Neural progenitor cell (in vitro differentiated cells): ENCODE data around the gene RPL39. TPM values are rescaled to one million over a fixed set of nuclear protein-coding genes. Genes with fewer than 3 reads are reported as not detected.

Source experiments
- DNase-seq: peaks from one replicate; pipeline ENCODE4 v3.0.0-alpha.2; 2016; ENCODE audit warnings: low spot score
- H2AFZ ChIP-seq: fragments of 200-600 bp; sonication (generic); replicated peaks from 2 replicates; pipeline ENCODE4 v1.6.1; 2016; ENCODE audit warnings: antibody characterized with exemption
- H3F3A ChIP-seq: fragments of 200-600 bp; sonication (generic); 2 replicates; pipeline ENCODE4 v1.6.1; 2016; ENCODE audit warnings: antibody characterized with exemption, low read depth
- H3K27ac ChIP-seq: fragments of 200-600 bp; sonication (generic); 2 replicates; pipeline ENCODE4 v1.5.1; 2016; ENCODE audit warnings: mild to moderate bottlenecking
- H3K27me3 ChIP-seq: fragments of 200-600 bp; sonication (generic); 2 replicates; pipeline ENCODE4 v1.6.1; 2016; ENCODE audit warnings: mild to moderate bottlenecking, moderate library complexity
- H3K36me3 ChIP-seq: fragments of 200-600 bp; sonication (generic); 2 replicates; pipeline ENCODE4 v1.5.1; 2016
- H3K4me1 ChIP-seq: fragments of 200-600 bp; sonication (generic); 2 replicates; pipeline ENCODE4 v1.6.1; 2016; ENCODE audit warnings: mixed run types
- H3K4me2 ChIP-seq: fragments of 200-600 bp; sonication (generic); 2 replicates; pipeline ENCODE4 v1.6.1; 2016
- H3K4me3 ChIP-seq: fragments of 200-600 bp; sonication (generic); 2 replicates; pipeline ENCODE4 v1.5.1; 2016
- H3K79me2 ChIP-seq: fragments of 200-600 bp; sonication (generic); 2 replicates; pipeline ENCODE4 v1.6.1; 2016; ENCODE audit warnings: low read depth
- H3K9ac ChIP-seq: fragments of 200-600 bp; sonication (generic); 2 replicates; pipeline ENCODE4 v1.6.1; 2016
- H3K9me3 ChIP-seq: fragments of 200-600 bp; sonication (generic); 2 replicates; pipeline ENCODE4 v1.5.1; 2016; ENCODE audit warnings: low read depth
- H4K20me1 ChIP-seq: fragments of 200-600 bp; sonication (generic); 2 replicates; pipeline ENCODE4 v1.6.1; 2016; ENCODE audit warnings: low read depth
- H3K27ac Mint-ChIP-seq: 3 replicates; pipeline ENCODE4 v1.8.0; 2021; ENCODE audit warnings: mixed read lengths
- H3K27me3 Mint-ChIP-seq: 2 replicates; pipeline ENCODE4 v1.8.0; 2022; ENCODE audit warnings: low read depth, mild to moderate bottlenecking, inconsistent platforms, moderate library complexity, mixed read lengths; ENCODE audit not compliant: insufficient read depth
- H3K36me3 Mint-ChIP-seq: 3 replicates; pipeline ENCODE4 v1.8.0; 2021; ENCODE audit warnings: mixed read lengths
- H3K4me1 Mint-ChIP-seq: 3 replicates; pipeline ENCODE4 v1.8.0; 2021; ENCODE audit warnings: mixed read lengths
- H3K4me3 Mint-ChIP-seq: 3 replicates; pipeline ENCODE4 v1.8.0; 2021; ENCODE audit warnings: mild to moderate bottlenecking, moderate library complexity, mixed read lengths
- H3K9me3 Mint-ChIP-seq: 3 replicates; pipeline ENCODE4 v1.8.0; 2020; ENCODE audit warnings: mixed read lengths
- EZH2 ChIP-seq: fragments of 200-600 bp; sonication (generic); IDR thresholded peaks from 2 replicates; pipeline ENCODE4 v1.6.1; 2017; ENCODE audit warnings: antibody characterized with exemption, mild to moderate bottlenecking, moderate library complexity
- EZH2phosphoT487 ChIP-seq: fragments of 200-600 bp; sonication (generic); IDR thresholded peaks from 2 replicates; pipeline ENCODE4 v1.6.1; 2017; ENCODE audit warnings: antibody characterized with exemption
- total RNA-seq: library from RNA; depleted of rRNA; stranded (reverse); fragments of >200 nt; gene quantifications from 2 replicates; pipeline ENCODE4 v1.2.3, GENCODE V29; 2015; ENCODE audit warnings: low replicate concordance
- TF ChIP-seq, protein P1 (sequence below): fragments of 200-600 bp; sonication (generic); IDR thresholded peaks from 2 replicates; pipeline ENCODE4 v1.5.1; 2017; ENCODE audit warnings: antibody characterized with exemption, mild to moderate bottlenecking

Gene RPL39
- total RNA-seq, 1 donor from 2014 or later, result 10,337 TPM

DNA sequence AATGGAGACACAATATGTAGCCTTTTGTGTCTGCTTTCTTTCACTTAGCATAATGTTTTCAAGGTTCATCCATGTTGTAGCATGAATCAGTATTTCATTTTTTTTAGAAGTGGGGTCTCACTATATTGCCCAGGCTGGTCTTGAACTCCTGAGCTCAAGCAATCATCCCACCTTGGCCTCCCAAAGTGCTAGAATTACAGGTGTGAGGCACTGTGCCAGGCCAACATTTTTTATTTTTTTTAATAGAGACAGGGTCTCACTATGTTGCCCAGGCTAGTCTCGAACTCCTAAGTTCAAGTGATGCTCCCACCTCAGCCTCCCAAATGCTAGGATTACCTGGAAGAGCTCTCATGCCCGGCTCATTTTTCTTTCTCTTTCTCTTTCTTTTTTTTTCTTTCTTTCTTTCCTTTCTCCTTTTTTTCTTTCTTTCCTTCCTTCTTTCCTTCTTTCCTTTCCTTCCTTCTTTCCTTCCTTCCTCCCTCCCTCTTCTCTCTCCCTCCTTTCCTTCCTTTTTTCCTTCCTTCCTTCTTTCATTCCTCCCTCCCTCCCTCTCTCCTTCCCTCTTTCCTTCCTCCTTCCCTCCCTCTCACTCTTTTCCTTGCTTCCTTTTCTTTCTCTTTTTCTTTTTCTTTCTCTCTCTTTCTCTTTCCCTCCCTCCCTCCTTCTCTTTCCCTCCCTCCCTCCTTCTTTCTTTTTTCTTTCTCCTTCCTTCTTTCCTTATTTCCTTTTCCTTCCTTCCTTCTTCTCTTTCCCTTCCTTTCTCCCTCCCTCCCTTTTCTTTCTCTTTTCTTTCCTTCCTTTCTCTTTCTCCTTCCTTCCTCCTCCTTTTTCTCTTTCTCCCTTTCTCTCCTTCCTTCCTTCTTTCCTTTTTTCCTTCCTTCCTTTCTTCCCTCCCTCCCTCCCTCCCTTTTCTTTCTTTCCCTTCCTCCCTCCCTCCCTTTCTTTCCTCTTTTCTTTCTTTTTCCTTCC is 10.1 kb upstream of the RPL39 start:
- H3K27me3 Mint-ChIP-seq, result peaks cover 5% of the 10 kb centered on the region
- Histone ChIP-seq H3K9me3 (no peaks in the 10 kb centered on the region), H3K4me2 (no peak overlapping the region)

DNA sequence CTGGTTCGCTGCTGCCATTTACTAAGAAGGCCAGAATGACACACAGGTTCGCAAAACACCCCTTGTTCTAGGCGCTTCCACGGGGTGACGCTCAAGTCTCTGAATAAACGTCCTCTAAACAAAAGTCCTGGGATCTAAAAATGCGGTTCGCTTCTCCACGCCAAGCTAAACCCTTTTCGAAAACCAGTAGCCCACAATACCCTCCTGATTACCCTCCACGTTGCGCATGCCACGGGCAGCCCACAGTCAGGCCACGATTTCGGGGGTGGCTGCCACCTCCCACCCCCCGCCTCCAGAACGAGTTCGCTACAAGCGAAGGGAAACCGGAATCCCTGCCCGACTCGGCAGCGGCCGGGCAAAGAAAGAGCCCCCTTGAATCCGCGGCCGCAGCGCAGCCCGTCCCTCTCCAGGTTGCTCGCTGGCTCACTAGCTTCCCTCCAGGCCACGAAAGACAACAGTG is 423 bp downstream of the RPL39 start:
- H3F3A ChIP-seq, result peaks cover 21% of the 10 kb centered on the region
- DNase-seq, result no peak
- H3K27me3 ChIP-seq, result no peaks in the 10 kb centered on the region
- peak overlapping the region; percentile 94 for H3K4me3 Mint-ChIP-seq
- H3K36me3 Mint-ChIP-seq, result peaks cover 10% of the 10 kb centered on the region
- H3K4me3 ChIP-seq, result peak overlapping the region; percentile 61
- peak overlapping the region; percentile 90 for H3K9ac ChIP-seq
- TF ChIP-seq, protein P1, sequence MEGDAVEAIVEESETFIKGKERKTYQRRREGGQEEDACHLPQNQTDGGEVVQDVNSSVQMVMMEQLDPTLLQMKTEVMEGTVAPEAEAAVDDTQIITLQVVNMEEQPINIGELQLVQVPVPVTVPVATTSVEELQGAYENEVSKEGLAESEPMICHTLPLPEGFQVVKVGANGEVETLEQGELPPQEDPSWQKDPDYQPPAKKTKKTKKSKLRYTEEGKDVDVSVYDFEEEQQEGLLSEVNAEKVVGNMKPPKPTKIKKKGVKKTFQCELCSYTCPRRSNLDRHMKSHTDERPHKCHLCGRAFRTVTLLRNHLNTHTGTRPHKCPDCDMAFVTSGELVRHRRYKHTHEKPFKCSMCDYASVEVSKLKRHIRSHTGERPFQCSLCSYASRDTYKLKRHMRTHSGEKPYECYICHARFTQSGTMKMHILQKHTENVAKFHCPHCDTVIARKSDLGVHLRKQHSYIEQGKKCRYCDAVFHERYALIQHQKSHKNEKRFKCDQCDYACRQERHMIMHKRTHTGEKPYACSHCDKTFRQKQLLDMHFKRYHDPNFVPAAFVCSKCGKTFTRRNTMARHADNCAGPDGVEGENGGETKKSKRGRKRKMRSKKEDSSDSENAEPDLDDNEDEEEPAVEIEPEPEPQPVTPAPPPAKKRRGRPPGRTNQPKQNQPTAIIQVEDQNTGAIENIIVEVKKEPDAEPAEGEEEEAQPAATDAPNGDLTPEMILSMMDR, result no peak
- TF ChIP-seq EZH2, result no peak
- TF ChIP-seq EZH2phosphoT487, result no peak
- peaks cover 2% of the 10 kb centered on the region for H3K9me3 Mint-ChIP-seq
- H3K27me3 Mint-ChIP-seq, result peaks cover 2% of the 10 kb centered on the region
- peaks cover 16% of the 10 kb centered on the region for H3K4me1 Mint-ChIP-seq
- H2AFZ ChIP-seq, result peak overlapping the region; percentile 48
- peaks cover 4% of the 10 kb centered on the region for H3K4me1 ChIP-seq
- peak overlapping the region; percentile 83 for H3K27ac Mint-ChIP-seq
- H3K79me2 ChIP-seq, result peaks cover 53% of the 10 kb centered on the region
- H3K27ac ChIP-seq, result peak overlapping the region; percentile 98
- H4K20me1 ChIP-seq, result peaks cover 50% of the 10 kb centered on the region
- H3K4me2 ChIP-seq, result peak overlapping the region; percentile 70
- H3K9me3 ChIP-seq, result no peaks in the 10 kb centered on the region
- no peaks in the 10 kb centered on the region for H3K36me3 ChIP-seq

More for the DNA sequence above, 10.1 kb upstream of the RPL39 start:
- no peaks in the 10 kb centered on the region for H3F3A ChIP-seq
- no peak overlapping the region for H2AFZ ChIP-seq
- TF ChIP-seq EZH2phosphoT487 (no peak), EZH2 (no peak)
- TF ChIP-seq, protein P1, result no peak
- H3K4me3 ChIP-seq, result no peak overlapping the region
- DNase-seq, result no peak
- Mint-ChIP-seq H3K9me3 (peaks cover 14% of the 10 kb centered on the region), H3K36me3 (peaks cover 2% of the 10 kb centered on the region), H3K4me1 (no peaks in the 10 kb centered on the region), H3K4me3 (no peak overlapping the region), H3K27ac (no peak overlapping the region)
- no peaks in the 10 kb centered on the region for H3K27me3 ChIP-seq
- no peak overlapping the region for H3K9ac ChIP-seq
- no peak overlapping the region for H3K27ac ChIP-seq
- H3K79me2 ChIP-seq, result no peaks in the 10 kb centered on the region
- H3K36me3 ChIP-seq, result no peaks in the 10 kb centered on the region
- no peaks in the 10 kb centered on the region for H3K4me1 ChIP-seq
- H4K20me1 ChIP-seq, result no peaks in the 10 kb centered on the region

DNA sequence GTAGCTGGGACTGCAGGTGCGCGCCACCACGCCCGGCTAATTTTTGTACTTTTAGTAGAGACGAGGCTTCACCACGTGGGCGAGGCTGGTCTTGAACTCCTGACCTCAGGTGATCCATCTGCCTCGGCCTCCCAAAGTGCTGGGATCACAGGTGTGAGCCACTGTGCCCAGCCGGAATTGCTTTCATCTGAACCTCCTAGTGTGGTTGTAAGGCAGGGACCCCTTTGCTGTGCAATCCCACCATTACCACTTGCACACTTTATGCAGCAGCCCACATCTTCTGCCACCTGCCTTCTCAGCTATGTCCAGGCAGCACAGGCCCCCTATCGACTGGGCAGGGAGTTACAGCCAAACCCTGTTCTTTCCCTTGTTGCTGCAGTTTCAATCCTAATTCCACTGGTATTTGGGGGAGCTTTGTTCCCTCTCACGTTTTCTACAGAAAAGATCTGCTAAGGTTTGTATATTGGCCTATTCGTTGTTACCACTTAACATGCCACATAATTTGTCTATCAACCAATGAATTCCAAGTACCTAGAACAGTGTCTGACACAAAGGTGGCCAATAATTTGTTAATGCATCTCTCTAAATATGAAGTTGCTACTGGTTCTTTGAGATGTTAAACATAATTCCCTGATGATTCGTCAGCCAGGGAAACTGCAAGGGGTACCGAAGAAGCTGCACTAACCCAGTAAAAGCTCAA is 6.5 kb downstream of the RPL39 start:
- H4K20me1 ChIP-seq, result peaks cover 59% of the 10 kb centered on the region
- H3K79me2 ChIP-seq, result peaks cover 52% of the 10 kb centered on the region
- Mint-ChIP-seq H3K27me3 (peaks cover 2% of the 10 kb centered on the region), H3K27ac (no peak overlapping the region), H3K9me3 (peaks cover 9% of the 10 kb centered on the region), H3K36me3 (peaks cover 25% of the 10 kb centered on the region), H3K4me3 (no peak overlapping the region), H3K4me1 (peaks cover 13% of the 10 kb centered on the region)
- H3K27me3 ChIP-seq, result no peaks in the 10 kb centered on the region
- no peak overlapping the region for H3K27ac ChIP-seq
- H3K4me3 ChIP-seq, result no peak overlapping the region
- no peak overlapping the region for H3K4me2 ChIP-seq
- DNase-seq, result peak; percentile 24
- TF ChIP-seq, protein P1, result peak; percentile 46
- no peak for TF ChIP-seq EZH2
- no peak for TF ChIP-seq EZH2phosphoT487
- peaks cover 4% of the 10 kb centered on the region for H3K4me1 ChIP-seq
- H3K9ac ChIP-seq, result no peak overlapping the region
- peaks cover 18% of the 10 kb centered on the region for H3F3A ChIP-seq
- H2AFZ ChIP-seq, result no peak overlapping the region
- H3K9me3 ChIP-seq, result no peaks in the 10 kb centered on the region
- H3K36me3 ChIP-seq, result no peaks in the 10 kb centered on the region
